HG02852 (cell line): Measurements from ENCODE around the gene SYNPO.

ENCODE experiments used
- ATAC-seq: cut with Tn5 transposase; IDR thresholded peaks from one replicate; pipeline ENCODE4 v1.9.1; 2021; ENCODE audit warnings: mild to moderate bottlenecking, moderate library complexity; ENCODE audit not compliant: unreplicated experiment

The SYNPO gene, protein sequence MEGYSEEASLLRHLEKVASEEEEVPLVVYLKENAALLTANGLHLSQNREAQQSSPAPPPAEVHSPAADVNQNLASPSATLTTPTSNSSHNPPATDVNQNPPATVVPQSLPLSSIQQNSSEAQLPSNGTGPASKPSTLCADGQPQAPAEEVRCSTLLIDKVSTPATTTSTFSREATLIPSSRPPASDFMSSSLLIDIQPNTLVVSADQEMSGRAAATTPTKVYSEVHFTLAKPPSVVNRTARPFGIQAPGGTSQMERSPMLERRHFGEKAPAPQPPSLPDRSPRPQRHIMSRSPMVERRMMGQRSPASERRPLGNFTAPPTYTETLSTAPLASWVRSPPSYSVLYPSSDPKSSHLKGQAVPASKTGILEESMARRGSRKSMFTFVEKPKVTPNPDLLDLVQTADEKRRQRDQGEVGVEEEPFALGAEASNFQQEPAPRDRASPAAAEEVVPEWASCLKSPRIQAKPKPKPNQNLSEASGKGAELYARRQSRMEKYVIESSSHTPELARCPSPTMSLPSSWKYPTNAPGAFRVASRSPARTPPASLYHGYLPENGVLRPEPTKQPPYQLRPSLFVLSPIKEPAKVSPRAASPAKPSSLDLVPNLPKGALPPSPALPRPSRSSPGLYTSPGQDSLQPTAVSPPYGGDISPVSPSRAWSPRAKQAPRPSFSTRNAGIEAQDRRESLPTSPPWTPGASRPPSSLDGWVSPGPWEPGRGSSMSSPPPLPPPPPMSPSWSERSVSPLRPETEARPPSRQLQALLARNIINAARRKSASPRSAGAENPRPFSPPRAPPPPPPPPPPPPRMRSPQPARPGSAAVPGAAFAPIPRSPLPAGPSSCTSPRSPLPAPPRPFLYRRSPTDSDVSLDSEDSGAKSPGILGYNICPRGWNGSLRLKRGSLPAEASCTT

DNA sequence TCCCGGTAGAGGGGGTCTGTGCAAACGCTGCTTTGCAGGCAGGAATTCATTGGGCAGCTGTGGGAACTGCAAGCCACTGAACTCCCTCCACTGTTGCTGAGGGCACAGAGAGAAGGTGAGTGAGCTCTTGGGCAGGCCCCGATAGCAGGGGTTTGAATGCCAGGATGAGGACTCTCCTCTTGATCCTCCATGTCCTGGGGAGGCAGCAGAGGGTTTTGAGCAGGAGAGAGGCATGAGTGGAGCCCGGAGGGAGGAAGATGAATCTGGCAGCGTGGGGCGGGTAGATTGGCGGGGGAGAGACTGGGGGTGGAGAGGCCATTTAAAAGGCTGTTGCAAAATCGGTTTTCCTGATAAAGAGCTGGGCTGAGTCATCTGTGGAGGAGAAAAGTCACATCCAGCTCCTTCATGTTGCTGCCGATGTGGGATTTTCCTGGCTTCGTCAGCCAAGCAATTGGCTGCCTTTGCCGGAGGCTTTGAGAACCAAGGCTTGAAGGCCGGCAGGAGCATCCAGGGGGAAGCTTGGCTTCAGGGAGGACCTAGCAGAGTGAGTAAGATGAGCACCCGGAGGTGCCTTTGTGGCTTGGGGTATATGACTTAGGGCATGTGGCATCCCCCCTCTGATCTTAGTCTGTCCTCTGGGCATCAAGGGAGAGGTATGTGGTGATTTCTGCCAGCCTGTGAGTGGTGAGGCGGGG, at the start of gene SYNPO:
TSS of gene SYNPO (plus strand) at position 350 of the 695 bp plus-strand sequence. CDS start 7,616 bp downstream, outside the sequence.
- ATAC-seq: no peak

DNA sequence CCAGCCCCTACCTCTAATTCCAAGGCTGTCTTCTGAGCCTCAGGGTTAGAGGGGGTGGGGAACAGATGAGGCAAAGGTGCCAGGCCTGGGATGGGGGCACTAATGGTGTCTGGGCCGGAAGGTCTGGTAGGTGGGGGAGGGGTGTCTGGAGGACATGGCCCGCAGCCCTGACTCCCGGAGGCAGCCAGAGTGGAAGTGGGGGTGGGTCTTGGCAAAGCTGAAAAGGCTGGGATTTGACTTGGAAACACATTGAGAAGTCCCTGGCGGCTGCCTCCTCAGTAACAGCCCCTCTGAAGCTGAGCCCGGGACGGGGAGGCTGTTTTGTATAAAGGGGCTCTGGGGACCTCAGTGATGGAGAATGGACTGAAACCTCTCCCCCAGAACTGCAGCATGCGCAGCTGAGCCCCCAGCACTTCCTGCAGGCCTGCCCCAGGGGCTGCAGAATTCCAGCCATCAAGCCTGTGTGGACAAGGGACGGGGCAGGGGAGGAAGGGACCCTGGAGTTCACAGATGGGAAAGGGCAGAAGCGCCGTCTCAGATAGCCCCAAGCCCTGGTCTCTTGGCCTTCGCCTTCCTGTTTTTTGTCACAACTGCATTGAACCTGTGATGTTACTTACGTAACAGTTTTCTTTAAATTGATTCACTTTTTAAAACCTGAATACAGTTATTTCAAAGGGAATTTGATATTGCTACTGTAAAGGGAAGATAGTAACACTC, 49.3 kb upstream of the SYNPO start:
- no peak for ATAC-seq

DNA sequence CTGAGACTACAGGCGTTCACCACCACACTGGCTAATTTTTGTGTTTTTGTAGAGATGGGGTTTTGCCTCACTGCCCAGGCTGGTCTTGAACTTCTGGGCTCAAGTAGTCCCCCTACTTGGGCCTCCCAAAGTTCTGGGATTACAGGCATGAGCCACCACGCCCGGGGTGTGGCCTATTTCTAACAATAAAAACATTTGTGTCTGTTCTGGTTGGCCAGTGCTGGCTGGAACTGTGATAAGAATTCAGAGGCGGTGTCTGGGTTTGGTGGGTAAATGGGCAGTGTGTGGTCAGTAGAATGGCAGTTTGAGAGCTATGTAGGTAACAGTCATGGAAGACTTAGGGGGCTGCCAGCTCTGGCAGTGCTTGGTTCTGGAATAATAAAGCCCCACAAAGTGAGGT, 46.9 kb upstream of the SYNPO start:
- ATAC-seq: no peak

DNA sequence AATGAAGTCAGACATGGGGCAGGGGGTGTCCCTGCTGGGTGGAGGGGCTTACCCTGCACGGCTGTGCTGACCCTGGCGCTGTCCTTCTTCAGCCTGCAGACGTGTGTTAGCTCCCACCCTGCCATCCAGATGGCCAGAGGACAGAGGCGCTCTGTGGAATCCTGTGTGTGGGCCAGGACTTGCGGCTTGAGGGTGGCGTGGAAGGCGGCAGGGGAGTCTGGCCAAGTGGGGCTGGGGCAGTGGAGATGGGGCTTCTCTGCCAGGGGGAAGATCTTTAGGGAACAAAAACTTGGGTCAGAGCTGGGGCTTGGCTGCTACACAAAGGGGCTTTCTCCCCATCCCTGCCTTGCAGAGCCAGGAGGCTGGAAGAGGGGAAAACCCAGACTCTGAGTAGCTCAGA, 46.5 kb upstream of the SYNPO start:
- ATAC-seq: no peak

DNA sequence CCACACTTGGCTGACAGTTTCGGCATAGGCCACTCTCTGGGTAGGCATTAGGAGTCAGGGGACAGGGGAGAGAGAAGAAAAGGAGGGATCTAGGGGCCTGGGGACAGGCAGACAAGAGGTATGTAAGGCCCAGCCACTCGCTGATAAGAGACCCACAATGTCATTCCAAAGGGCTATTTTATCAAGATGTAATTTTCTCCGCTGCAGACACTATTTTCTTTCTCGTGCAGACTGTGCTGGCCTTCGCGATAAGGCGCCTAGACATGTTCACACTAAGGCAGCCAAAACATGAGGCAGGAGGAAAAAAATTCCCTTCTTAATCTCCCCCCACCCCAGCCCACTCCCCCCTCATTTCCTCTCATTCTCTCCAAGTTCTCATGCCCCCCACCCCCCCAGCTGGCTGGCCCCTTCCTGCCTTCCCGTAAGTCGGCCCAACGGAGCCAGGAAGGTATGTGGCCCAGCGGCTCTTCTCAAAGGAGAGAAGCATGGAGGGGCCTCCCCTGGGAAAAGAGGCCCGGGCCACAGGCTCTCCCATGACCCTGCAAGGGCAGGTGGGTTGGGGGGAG, 44.9 kb upstream of the SYNPO start:
- no peak for ATAC-seq

DNA sequence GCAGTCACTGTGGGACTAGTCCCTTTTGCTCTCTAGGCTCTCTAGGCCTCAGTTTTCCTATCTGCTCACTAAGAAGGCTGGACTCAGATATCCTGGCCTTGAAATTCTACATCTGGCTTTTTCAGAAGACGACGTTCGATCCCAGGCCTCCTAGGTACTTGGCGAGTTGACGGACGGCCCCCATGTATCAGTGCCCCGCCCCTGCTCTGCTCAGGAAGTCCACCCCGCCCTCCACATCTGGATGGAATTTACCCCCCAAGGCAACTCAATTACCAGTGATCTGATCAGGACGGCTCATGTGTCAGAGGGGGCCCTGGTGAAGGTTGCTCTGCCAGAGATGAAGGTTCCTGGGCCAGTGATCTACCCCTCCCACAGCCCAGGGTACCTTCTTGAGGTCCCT, 44.1 kb upstream of the SYNPO start:
- no peak for ATAC-seq

DNA sequence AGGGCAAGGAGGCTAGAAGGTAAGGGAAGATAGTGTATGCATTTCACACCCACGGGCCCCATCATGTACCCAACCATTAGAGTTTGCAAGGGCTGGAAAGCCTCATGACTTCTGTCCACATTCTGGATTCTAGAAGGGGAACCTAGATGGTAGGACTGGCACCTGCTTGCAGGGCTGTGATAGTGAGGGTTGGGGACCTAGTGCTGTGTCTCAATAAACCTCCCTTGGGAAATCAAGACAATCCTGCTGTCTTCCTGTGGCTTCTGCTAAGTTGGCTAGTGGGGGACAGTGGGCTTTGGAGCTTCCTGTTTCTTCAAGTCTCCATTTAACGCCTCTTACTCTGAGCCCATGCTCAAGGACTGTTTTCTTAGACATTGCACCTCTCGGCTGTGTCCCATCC, 43.6 kb upstream of the SYNPO start:
- ATAC-seq: no peak

DNA sequence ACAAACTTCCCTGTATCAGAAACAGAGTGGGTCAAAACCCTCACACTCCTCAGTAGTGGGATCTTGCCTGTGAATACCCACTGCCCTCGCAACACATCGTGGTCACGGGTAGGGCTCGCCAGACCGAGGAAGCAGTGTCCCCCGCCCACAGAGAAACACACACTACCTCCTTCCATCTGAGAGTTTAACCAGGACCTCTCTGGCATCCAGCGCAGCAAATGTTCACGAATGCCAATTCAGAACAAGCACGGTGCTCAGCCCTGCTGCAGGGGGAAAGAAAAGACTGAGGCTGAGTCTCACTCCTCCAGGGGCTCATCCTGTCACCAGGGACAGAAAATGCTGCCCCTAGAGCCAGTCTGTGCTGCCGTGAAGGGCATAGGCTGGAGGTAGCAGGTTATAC, 42.5 kb upstream of the SYNPO start:
- no peak for ATAC-seq

DNA sequence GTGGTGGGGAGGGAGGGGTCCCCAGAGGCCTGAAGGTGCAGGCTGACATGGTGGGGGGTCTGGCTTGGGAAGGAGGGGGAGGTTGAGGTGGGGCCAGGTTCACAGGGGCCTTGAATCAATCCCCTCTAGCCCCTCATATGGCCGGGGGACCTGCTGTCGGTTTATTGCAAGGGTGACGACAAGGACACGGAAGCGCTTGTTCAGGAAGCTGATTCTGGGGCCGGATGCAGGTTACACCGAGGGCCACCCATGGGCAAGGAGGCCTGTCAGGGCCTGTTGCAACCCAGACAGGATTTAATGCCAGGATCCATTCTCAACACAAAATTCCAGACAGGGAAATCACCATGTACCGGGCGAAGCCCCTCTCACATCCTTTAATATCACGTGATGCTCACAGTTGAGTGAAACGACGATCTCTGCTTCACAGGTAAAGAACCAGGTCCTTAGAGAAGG, 41.6 kb upstream of the SYNPO start:
- ATAC-seq: no peak

DNA sequence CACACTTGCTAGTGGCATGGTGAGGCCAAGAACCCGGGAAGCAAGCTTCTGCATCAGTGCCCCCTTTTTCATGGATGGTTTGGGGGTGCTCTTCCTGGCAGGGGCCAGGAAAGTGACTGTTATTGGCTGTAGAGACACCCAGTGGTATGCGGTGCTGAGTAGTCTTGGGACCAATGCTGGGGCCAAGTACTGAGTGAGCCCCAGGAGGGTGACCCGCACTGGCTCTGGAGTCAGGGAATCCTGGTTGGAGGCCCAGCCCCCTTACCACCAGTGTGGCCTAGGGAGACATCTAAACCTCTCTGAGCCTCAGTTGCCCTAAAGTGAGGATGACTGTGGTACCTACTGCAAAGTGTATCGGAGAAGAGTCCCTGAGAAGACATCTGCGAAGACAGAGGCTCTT, 41.2 kb upstream of the SYNPO start:
- no peak for ATAC-seq

DNA sequence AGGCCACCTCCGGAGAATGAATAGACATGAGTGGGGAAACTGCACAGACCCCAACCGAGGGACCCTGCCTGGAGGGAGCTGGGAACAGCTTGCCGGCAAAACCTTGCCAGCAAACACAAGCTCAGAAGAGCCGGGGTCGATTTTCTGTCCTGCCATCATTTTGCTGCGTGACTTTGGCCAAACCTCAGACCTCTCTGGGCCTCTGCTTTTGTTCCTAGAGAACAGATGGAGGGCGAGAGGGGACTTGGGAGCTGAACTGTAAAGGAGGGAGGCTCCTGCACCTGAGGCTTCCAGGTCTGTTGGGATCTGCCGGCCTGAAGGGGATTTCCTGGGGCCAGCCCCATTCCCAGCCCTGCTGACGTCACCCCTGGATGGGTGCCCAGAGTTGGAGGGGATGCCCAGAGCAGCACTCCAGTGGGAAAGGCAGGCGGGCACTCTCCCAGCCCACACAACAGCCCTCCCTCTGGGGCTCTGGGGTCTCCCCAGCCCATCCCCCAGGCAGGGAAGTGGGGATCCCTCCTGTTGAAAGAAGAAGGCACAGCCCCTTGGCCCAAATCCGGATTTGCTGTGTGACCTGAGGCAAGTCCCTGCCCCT, 40.4 kb upstream of the SYNPO start:
- no peak for ATAC-seq

DNA sequence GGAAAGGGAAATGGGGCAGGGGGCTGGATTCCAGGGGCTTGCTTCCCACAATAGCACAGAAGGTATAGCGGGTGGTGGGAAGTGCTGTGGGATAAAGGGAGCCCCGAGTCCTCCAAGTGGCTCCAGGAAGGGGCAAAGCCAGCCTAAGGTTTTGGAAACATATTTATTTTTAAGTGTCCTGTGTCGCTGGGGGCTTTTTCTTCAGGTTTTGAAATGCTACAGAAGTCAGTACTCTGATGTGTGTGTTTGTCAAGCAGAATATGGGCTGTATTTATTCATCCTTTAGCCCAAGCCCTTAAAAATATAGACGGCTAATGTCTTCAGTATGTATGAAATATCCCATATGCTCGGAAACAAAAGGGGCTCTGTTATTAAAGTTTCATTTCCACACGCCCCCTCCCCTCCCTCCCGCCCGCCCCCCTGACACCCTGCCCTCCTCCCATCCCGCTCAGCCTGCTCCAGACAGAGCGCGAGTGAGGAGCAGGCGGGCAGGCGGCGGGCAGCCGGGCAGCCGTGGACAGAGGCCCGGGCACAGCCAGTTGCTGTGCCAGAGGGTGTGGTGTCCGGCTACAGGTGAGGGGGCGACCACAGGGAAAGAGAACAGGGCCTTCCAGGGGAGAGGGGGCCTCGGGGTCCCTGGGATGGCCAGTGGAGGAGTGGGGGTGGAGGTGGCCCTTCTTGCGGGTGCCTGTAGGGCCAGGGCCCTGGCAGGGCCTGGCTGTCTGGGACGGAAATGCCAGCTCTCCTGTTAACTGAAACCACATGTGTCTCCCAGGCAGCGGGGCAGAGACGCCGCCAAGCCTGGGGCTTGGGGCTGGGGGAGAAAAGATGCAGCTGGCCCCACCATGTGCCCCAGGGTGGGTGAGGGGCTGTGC, 39.6 kb upstream of the SYNPO start:
- no peak for ATAC-seq

DNA sequence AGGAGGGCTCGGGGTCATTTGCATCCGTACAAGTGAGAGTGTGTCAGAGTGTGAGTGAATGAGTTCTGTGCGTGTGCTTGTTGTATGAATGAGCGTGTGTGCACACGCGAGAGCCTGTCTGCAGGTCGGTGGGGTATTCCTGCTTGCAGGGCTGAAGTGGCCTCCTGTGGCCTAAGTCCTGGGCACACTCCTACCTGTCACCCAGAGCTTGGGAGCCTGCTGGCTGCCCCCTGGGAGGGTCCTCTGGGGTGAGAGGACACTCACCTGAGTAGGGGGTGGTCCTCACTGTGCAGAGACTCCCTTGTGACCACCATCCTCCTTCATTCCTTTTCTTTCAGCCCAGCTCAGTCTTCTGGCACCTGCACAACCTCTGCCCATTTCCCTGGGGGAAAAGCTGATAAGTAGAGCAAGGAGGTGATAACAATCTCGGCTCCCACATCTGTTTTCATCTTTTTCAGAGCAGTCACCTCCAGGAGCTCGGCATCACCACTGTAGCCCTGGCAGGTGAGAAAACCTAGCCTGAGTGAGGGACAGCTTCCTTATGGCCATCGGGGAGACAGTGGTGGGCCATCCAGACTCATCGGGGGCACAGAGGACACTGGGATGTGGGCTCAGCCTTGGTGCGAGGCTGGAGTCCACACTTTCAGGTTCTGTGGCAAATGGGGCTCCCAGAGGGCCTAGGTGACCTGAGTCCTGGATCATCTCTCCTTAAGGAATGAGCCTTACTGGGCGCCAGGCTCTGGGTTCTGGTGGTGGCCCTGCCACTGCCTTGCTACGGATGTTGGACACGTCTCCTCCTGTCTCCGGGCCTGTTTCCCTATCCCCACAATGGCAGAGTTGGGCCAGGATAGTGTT, 38.7 kb upstream of the SYNPO start:
- ATAC-seq: no peak

DNA sequence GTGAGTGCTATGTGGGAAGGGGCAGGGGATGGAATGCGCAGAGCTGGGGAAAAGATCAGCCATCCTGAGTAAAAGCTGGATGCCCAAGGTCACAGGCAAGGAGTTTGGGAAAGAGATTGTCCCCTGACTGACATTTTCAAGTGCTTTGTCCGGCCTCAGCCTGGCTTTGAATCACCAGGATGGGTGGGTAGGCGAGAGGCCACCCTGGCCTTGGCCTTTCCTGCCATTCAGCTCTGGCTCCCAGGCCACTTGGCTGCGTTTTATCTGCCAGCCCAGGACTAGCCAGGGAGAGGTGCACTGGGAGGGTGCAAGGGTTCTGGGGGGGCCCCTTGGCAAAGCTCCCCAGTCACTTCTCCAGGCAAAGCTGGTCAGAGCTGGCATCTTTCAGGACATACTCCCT, 37.4 kb upstream of the SYNPO start:
- no peak for ATAC-seq

DNA sequence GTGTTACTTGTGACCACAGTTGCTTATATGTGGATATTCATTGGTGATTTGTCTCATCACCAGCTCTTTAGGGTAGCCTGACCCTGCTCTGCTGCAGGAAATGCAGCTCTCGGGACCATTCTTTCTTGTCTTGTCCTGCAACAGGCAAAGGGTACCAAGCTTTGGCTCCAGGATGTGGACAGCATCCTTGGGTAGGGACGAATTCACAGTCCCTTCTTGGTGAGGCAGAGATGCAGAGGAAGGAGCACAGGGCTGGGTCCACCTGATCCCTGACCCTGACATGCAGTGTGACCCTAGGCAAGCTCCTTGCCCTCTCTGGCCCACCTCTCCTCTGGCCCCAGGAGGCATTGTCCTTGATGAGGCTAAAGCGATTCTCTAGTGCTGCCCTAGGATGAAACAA, 37.0 kb upstream of the SYNPO start:
- ATAC-seq: no peak

DNA sequence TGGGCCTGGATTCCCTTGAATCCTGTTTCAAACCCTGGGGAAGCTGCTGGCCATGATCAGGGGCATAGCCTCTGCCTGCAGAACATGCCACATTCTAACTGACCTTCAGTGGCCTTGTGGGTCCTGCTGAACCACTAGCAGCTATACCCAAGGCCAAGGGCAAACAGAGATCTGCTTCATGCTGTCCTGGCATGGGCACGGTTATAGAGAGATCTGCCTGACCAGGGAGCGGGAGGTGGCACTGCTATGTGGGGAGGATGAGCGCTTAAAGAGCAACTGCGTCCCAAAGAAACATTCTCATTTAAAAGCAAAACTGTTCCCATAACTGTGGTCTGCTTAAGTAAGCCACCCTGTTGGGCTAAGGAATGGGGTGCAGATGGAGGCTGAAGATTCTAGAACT, 36.5 kb upstream of the SYNPO start:
- ATAC-seq: no peak

DNA sequence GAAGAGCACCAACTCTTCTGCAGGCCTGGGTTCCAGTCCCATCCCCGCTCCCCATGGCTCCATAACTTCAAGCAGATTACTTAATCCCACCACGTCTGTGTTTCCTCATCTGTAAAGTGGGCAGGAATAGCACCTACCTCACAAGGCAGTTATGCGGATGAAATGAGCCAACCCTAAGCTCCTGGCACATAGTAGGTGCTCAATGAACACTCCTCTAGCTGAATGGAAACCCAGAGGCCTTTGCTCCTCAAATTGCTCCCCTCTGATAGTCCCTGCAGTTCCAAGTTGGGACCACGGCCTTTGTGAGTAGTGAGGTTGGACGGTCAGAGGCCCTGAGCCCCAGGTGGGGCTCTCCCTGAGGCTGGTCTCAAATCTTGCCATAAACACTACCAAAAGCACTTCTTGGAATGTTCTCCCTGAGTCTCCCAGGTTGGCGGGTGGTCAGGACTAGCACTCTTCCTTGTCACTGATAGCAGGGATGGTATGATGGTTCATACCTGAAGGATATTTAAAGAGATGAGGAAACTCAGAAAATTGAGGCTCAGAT, 35.5 kb upstream of the SYNPO start:
- no peak for ATAC-seq

DNA sequence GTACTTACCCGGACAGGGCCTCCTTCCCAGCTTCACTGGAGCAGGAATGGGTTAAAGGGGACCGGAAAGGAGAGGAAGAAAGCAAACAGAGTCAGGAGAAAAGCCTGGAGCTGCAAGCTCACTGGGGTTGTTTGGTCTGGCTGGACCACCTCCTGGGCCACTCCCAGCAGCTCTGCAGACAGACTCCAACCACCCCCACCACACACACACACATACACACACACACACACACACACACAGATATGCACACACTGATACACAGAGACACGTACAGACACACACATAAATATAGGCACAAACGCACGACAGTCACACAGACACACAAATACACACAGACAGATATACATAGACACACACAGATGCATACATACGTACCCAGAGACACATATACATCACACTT, 34.9 kb upstream of the SYNPO start:
- ATAC-seq: no peak
